ENCODE measurements around the gene SPRED2.

SPRED2 gene, protein sequence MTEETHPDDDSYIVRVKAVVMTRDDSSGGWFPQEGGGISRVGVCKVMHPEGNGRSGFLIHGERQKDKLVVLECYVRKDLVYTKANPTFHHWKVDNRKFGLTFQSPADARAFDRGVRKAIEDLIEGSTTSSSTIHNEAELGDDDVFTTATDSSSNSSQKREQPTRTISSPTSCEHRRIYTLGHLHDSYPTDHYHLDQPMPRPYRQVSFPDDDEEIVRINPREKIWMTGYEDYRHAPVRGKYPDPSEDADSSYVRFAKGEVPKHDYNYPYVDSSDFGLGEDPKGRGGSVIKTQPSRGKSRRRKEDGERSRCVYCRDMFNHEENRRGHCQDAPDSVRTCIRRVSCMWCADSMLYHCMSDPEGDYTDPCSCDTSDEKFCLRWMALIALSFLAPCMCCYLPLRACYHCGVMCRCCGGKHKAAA

DNA sequence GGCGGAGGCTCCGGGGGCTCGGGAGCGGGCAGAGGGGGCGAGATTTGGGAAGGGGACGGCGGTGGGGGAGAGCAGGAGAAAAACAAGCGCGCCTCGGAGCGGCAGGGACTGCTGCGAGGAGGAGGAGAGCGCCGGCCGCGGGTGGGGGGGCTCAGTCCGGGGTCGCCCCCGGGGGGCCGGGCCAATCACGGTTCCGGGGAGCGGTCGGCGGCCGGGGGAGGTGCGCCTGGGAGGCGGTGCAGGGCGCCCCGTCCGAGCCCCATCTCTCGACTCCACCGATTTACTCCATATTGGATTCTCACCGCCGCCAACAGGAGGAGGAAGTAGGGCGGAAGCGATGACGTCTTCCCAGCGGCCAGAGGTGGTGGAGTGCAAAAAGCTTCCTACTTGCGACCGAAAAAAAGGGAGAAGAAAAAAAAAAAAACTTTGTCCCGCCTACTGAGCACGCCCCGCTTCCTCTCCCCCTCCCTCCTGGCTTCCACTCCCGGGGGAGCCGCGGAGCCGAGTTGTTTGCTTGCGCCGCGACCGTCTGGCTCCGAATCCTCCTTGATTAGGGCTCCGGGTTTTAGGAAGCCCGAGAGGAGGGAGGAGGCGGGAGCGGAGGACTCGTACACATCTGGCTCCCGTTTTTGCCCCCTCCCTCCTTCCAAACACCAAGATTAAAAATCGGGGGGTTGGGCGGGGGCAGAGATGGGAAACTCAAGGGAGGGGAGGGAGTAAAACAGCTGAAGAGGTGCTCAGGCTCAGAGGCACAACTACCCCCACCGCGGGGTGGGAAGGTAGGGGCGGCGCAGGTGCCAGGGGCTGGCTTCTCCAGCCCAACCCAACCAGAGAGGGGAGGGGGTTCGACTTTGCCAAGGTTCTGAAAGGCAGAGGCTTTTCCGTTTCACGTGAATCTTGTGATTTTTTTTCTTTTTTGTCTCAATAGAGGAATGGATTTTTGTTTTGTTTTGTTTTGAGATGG, at the start of gene SPRED2:
Gene SPRED2, minus strand, starts transcription at position 373 of the 964 bp plus-strand sequence. CDS start 612 bp downstream, outside the sequence.
- peak; percentile 59 to 65 for DNase-seq (ENCODE audit: low read depth in 2 of 2)

DNA sequence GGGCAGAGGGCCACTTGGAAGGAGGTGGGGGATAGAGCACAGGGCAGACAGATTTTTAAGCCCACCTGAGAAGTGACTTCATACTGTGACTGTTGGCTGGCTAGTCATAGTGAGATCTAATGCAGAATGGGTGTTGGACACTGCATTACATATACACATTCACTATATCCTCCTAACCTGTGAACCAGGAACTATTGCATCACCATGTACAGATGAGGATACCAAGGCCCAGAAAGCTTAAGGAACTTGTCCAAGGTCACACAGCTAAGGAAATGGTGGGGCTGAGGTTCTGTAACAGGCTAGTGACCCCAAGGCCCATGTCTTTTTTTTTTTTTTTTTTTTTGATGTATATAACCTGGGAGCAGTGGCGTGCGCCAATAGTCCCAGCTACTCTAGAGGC, 49.6 kb upstream of the SPRED2 start:
- DNase-seq (ENCODE audit: low read depth in 2 of 2) = no peak

DNA sequence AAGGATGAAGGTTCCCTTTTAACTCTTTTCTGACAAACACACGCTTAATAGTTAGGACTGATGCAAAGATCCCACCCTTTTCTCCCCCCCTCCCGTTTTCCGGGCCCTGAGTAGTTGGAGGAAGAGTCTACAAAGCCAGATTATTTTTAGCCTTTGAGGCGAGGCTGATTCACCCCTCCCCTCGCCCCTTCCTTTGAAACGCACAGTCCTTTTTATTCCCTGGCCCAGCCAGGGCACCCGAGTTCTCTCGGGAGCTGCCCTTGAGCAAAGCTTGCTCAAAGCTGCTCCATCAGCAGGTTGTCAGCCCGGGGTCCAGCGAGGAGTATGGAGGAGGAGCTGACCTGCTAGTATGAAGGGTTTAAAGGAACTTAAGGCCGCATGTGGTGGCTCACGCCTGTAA, 47.1 kb upstream of the SPRED2 start:
- no peak for DNase-seq (ENCODE audit: low read depth in 2 of 2)

DNA sequence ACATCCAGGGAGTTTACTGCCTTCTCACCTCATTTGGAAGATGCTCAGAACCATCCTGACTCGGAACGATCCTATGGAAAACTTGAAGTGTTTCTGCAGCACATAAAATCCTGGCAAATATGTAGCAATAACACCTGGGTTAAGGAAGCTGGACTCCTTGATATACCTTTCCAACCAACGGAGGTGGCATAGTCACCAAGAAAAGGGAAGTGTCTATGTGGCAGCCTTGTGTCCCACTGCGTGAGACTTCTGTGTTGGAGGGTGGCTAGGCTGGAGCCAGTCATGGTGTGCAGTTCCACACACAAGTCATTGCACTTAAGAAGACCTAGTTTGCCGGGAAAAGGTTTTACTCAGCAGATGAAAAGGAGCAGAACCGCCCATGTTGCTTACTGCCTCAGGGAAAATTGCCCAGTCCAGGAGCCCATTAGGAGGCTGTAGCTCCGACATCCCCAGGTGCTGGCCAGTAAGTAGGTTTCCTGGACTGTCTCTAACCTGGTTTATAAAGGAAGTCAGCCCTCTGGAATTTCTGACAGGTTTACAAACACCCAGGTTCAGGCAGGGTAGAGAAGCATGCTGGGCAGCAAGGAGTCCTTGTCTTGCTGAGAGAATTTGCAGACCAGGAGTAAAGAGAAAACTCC, 46.2 kb upstream of the SPRED2 start:
- no peak for DNase-seq (ENCODE audit: low read depth in 2 of 2)

DNA sequence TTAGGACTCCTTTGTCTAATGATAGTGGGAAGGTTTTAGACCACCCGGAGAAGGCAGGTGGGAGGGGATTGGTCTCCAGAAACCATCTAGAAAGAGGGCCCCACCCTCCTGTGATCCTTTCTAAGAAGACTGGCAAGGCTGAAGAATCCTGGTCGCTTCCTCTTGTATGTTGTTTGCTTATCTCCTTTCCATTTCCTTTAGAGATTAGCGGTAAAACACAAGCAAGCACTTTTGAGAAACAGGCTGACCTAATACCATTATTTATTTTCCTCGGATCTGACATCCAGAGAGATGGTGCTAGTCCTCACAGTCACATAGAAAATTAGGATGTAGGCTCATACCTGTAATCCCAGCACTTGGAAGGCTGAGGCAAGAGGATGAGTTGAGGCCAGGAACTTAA, 45.2 kb upstream of the SPRED2 start:
- DNase-seq (ENCODE audit: low read depth in 2 of 2) = no peak

DNA sequence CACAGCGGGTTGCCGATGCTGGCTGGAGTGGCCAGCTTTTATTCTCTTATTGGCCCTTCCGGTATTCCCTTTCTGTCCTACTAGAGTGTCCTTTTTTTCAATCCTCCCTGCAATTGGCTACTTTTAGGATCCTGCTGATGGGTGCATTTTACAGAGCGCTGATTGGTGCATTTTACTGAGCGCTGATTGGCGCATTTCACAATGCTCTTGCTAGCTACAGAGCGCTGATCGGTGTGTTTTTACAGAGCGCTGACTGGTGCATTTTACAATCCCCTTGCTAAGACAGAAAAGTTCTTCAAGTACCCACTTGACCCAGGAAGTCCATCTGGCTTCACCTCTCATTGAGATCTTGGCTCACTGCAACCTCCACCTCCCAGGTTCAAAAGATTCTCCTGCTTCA, 44.4 kb upstream of the SPRED2 start:
- no peak for DNase-seq (ENCODE audit: low read depth in 2 of 2)

DNA sequence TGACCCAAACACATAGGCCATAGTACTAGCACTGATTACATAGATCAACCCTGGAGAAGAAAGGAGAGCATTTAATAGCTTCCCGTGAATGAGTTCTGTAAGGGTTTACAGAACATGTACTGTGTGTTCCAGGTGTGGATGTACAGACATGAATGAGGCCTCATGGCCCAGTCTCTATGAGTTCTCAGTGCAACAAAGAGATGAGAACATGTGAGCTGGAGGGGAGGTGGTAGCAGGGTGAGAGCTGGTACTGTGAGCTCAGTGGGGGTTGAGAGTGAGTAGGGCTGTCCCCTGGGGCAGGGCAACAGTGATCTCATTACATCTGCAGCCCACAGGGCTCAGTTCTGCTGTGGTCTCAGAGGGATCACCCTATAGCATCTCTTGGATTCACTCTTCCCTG, 42.6 kb upstream of the SPRED2 start:
- no peak for DNase-seq (ENCODE audit: low read depth in 2 of 2)

DNA sequence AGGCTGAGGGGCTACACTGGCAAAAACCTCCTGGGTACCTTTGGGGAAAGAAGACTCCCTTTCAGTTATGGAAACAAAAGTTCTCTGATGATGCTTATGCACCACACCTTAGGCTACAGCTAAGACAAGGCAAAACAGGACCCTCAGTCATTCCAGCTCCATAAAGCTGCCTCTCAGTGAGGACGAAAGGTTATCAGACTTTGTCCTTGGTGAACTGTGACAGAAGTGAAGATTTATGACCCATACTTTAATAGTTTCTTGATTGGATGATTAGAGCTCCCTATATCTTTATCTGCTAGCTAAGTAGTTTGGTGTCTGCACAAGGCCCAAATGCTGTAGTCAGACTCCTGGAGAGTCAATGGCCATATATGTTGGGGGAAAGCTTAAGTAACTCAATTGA, 40.6 kb upstream of the SPRED2 start:
- no peak for DNase-seq (ENCODE audit: low read depth in 2 of 2)

DNA sequence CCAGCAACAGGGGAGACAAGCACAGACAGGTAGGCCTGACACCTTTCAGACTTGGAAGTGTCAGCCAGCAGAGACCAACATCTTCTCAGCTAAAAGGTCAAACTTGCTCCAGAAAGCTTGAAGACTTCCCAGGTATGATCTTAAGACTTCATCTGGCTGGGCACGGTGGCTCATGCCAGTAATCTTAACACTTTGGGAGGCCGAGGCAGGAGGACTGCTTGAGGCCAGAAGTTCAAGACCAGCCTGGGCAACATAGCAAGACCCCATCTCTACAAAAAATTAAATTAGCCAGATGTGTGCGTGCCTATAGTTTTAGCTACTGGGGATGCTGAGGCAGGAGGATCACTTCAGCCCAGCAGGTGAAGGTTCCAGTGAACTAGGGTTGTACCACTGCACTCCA, 39.0 kb upstream of the SPRED2 start:
- DNase-seq (ENCODE audit: low read depth in 2 of 2) = no peak

DNA sequence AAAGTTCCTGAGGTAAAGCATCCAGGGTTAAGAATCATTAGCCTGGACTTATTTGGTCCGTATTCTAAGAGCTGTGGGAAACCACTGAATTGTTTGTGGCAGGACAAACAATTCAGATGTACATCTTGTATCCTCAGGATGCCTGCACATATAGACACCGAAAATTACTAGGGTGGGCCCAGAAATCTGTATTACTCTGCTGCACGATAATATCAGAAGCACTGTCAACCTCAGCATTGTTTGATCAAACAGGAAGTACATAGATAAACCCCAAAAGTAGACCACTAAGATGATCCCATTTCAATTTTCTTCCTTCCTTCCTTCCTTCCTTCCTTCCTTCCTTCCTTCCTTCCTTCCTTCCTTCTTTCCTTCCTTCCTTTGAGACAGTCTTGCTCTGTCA, 34.2 kb upstream of the SPRED2 start:
- DNase-seq (ENCODE audit: low read depth in 2 of 2) = no peak

DNA sequence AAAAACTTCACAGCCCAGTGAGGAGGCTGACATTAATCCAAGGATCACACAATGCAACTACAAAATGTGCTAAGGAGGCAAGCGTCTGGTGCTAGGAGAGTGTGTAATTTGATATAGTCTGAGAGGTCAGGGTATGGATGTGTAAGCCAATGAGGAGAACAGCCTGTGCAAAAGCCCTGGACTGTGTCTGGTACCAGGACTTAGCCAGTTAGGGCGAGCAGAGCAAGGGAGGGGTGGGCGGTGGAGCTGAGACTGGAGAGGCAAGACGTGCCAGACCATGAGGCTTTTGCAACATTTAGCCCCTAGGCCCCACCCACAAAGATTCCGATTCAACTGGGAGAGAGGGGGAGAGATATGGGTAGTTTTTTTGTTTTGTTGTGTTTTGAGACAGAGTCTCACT, 33.5 kb upstream of the SPRED2 start:
- no peak for DNase-seq (ENCODE audit: low read depth in 2 of 2)

DNA sequence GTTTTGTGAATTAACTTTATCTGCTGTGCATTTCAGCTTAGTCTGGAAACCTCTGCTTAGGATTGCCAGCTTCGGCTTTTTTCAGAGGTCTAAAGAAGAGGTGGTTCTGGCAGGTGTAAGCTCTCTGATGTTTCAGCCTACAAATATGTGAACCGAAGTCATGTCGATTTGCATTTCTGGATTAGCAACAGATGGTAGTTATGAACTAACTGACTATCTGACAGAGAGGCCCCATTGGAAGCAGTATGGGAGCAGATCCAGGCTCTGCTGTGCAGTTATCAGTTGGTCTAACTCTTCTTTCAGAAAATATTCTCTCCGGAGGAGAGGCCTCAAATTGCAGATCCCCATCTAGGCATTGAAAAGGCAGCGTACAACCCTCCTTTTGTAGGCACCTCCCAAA, 32.7 kb upstream of the SPRED2 start:
- DNase-seq (ENCODE audit: low read depth in 2 of 2) = no peak

DNA sequence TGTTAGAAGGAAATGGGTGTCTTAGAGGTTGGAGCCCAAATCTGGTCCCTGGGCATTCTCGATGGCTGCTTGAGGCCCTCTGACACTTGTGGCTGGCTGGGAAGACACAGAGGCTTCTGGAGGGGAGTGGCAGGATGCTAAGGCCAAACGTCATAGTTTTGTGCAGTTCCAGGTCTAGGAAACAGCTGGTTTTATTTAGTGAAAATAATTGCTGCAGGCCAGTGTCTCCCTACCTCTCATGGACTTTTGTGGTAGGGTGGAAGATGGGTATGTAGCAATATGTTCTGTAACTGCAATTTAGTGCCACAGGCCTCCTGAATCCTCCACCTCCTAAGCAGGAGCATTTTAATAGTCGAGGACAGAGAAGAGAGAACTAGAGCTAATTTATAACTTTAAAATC, 32.2 kb upstream of the SPRED2 start:
- DNase-seq (ENCODE audit: low read depth in 2 of 2) = no peak

DNA sequence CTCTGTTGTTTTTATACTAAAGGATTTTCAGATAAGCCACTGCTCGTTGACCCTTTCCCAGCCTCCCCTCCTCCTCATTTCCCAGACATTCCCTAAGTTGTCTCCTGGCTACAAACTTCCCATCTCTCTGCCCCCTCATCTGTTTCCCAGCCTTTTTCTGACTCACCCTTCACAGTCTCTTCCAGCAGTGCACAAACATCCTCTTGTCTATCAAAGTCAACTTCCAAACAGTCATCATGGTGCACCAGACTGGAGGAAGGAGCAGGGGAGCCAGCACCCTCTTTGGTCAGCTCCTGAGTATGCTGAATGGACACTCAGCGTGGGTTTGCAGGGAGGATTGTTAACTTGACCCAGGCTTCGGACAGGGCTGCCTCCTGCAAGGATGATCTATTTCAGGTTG, 26.6 kb upstream of the SPRED2 start:
- no peak for DNase-seq (ENCODE audit: low read depth in 2 of 2)

DNA sequence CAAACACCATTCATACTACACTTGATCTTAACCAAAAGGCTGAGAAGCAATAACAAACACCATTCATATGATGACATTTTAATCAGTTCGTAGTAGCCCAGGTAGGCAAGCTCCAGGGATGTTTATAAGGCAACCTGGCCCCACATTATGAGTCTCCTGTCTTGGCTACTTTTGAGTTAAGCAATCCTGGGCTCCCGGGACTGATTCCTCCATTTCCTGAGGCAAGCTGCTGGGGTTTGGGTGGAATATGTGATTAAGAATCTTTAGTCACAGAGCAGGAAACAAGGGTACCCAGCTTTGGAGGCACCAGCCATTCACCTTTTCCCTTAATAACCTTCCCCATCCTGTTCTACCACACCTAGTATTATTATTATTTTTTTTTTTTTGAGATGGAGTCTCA, 24.5 kb upstream of the SPRED2 start:
- no peak for DNase-seq (ENCODE audit: low read depth in 2 of 2)

DNA sequence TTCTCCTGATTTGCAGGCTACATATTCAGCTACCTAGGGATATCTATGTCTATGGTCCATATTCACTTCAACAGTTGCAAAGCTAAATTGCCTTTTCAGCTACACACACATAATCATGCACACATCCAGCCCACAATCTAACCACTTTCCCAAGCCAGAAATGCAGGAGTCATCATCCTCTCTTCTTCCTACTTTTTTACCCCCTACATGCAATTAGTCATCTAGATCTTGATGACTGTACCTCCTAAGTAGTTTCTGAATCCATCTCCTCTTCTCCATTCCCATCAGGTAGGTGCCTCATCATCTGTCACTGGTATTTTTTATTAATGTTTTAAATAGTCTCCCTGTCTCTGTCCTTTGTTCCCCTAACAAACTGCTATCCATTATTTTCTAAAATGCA, 23.7 kb upstream of the SPRED2 start:
- DNase-seq (ENCODE audit: low read depth in 2 of 2) = no peak

DNA sequence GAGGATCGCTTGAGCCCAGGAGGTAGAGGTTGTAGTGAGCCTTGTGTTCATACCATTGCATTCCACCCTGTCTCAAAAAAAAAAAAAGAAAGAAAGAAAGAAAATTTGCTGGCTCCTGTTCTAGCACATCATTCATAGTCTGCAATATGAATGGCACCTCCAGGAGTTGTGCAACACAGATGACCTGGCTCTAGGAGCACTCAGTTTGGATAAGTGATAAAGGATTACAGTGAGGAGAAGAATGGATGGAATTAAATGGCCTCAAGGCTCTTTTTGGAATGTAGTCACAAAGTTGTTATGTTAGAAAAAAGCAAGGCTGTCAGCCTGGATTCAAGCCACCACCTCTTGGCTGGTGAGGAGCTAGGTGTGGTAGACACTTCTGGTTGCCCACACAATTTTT, 21.5 kb upstream of the SPRED2 start:
- no peak for DNase-seq (ENCODE audit: low read depth in 2 of 2)

DNA sequence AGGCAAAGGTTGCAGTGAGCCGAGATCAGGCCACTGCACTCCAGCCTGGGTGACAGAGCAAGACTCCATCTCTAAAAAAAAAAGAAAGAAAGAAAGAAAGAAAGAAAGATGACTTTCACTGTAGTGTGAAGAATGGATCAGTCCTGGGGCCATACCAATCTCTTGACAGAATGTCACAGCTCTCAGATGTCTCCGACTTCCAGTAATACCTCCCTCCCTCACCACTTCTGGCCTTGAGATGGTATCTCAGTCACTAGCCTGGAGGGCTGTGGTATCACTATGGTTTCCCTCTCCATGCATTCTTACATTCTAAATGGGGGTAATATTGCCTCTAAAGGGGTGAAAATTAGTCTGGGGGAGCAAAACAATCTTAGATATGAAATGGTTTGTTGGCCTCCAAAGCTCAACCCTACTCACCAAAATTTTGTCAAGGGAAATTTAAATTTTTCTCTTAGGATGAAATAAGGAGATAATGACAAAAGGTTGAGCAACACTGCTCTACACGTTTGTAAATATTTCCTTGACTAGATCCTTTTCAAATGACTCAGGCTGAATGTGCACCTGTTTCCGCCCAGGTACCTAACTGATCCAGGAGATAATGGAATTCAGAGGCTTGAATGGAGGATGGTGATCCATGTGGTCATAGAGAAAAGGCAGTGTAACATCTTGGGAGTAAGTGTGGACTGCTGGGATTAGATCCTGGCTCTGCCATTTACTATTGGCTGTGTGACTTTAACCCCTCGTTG, 19.9 kb upstream of the SPRED2 start:
- no peak for DNase-seq (ENCODE audit: low read depth in 2 of 2)

DNA sequence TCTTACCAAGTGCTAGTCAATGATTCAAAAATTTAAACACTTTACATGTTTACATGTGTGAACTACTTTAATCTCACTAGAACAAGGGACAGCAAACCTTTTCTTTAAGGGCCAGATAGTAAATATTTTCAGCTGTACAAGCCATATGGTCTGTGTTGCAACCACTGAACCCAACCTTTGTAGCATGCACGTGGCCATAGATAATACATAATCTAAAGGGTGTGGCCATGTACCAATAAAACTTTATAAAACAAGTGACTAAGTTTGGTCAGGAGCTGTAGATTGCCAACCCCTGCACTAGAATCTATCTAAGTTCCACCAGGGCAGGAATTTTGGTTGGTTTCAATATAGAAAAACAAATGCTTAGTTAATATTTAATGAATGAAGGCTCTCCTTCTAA, 18.4 kb upstream of the SPRED2 start:
- no peak for DNase-seq (ENCODE audit: low read depth in 2 of 2)

DNA sequence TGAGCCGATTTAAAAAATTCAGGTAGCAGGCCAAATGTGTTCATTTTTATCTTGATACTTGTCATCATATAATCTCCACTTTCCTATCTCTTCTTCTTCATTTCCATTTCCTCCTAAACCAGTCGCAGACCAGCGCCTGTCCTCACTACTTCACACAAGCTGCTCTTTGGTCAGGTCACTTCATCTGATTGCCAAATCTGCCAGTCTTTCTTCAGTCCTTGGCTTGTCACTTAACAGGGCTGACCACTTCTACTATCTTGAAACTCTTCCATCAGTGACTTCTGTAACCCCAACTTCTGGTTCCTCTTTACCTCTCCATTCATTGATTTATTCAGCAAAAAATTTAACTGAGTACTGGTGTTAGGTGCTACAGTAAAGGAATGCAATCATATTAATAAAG, 18.0 kb upstream of the SPRED2 start:
- DNase-seq (ENCODE audit: low read depth in 2 of 2) = no peak

DNA sequence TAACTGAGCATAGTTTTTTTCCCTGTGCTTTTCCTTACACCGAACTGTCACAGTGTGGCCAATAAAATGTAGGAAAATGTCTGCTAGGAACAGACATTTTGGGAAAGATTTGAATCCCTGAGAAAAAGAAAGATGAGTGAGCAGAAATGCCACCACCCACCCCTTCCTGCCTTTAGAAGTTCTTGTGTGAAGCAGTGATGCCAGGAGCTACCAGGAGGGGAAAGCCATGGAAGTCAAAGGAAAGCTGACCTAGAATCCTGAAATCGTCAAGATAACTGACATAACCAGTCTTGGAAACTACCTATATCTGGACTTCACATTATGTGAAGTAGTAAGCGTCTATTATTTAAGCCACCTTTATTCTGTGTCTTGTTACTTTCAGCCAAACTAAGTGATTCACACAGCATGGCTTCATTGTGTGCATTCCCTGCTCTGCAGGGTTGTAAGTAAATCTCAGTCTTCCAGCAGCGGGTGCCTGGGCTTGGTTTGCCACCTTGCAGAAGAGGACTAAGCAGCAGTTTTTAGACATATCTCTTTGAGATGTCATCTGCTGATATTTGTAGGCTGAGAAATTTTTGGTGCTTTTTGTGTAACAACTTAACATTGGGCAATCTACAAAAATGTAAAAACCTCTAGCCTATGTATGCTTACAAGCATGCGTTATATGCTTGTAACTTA, 11.2 kb upstream of the SPRED2 start:
- no peak for DNase-seq (ENCODE audit: low read depth in 2 of 2)

Data from stimulated activated CD4-positive, alpha-beta T cell treated with anti-CD3 and anti-CD28 coated beads, Interleukin-15, amount 100 ng/mL, for 48 hours (primary cell).